KMS-11 (cell line): ENCODE measurements around the gene CLRN1.
"Not testable (repeated sequence)": the region's sequence is repeated elsewhere in the genome, so short reads cannot be mapped to it uniquely, and the experiment has no call there.

Experiments
- H2AFZ ChIP-seq: fragments of 200-600 bp; sonication (generic); 2 replicates; pipeline ENCODE4 v1.6.1; 2016; ENCODE audit warnings: antibody characterized with exemption, mixed run types, low read depth
- H3K27ac ChIP-seq: fragments of 200-600 bp; sonication (generic); 2 replicates; pipeline ENCODE4 v1.6.1; 2016; ENCODE audit warnings: mild to moderate bottlenecking, mixed run types
- H3K27me3 ChIP-seq: fragments of 200-600 bp; sonication (generic); 2 replicates; pipeline ENCODE4 v1.6.1; 2017; ENCODE audit warnings: mild to moderate bottlenecking, low read depth, mixed run types, moderate library complexity; ENCODE audit not compliant: insufficient read depth
- H3K36me3 ChIP-seq: fragments of 200-600 bp; sonication (generic); 2 replicates; pipeline ENCODE4 v1.6.1; 2017; ENCODE audit warnings: mild to moderate bottlenecking, mixed run types; ENCODE audit not compliant: insufficient read depth
- H3K4me1 ChIP-seq: fragments of 200-600 bp; sonication (generic); 2 replicates; pipeline ENCODE4 v1.6.1; 2016; ENCODE audit warnings: mild to moderate bottlenecking, low read depth, mixed run types; ENCODE audit not compliant: poor library complexity, severe bottlenecking
- H3K4me2 ChIP-seq: fragments of 200-600 bp; sonication (generic); 2 replicates; pipeline ENCODE4 v1.7.0; 2016; ENCODE audit warnings: mild to moderate bottlenecking, mixed run types
- H3K4me3 ChIP-seq: fragments of 200-600 bp; sonication (generic); IDR thresholded peaks from 2 replicates; pipeline ENCODE4 v1.6.1; 2017; ENCODE audit warnings: low read depth, low read length, mixed read lengths; ENCODE audit not compliant: insufficient read depth
- H3K79me2 ChIP-seq: fragments of 200-600 bp; sonication (generic); 2 replicates; pipeline ENCODE4 v1.6.1; 2016; ENCODE audit warnings: low read depth, mixed run types; ENCODE audit not compliant: insufficient read depth
- H3K9ac ChIP-seq: fragments of 200-600 bp; sonication (generic); 2 replicates; pipeline ENCODE4 v1.6.1; 2016; ENCODE audit warnings: mild to moderate bottlenecking, mixed run types
- H4K20me1 ChIP-seq: fragments of 200-600 bp; sonication (generic); 2 replicates; pipeline ENCODE4 v1.6.1; 2016; ENCODE audit warnings: mild to moderate bottlenecking, mixed run types; ENCODE audit not compliant: insufficient read depth
- CTCF ChIP-seq: fragments of 200-600 bp; sonication (generic); conservative IDR thresholded peaks from 2 replicates; pipeline ENCODE4 v1.6.1; 2017; ENCODE audit warnings: low read depth, mild to moderate bottlenecking, antibody characterized with exemption, low read length, moderate library complexity, mixed read lengths

The CLRN1 gene

GRCh38 chr3:150989208-150989607, 16.7 kb upstream of the CLRN1 start:
- H4K20me1 ChIP-seq = no peaks in the 10 kb centered on the region
- no peak overlapping the region for H3K4me3 ChIP-seq
- H3K27ac ChIP-seq = no peak overlapping the region
- no peak overlapping the region for H3K4me2 ChIP-seq
- H3K79me2 ChIP-seq = no peaks in the 10 kb centered on the region
- H3K4me1 ChIP-seq = no peaks in the 10 kb centered on the region
- TF ChIP-seq CTCF = no peak
- H3K27me3 ChIP-seq = no peaks in the 10 kb centered on the region
- H2AFZ ChIP-seq = no peak overlapping the region
- no peaks in the 10 kb centered on the region for H3K36me3 ChIP-seq
- no peak overlapping the region for H3K9ac ChIP-seq

GRCh38 chr3:150988395-150988794, 15.9 kb upstream of the CLRN1 start:
- H3K9ac ChIP-seq, H3K27me3 ChIP-seq, H3K4me2 ChIP-seq, H4K20me1 ChIP-seq, H3K36me3 ChIP-seq, H3K4me3 ChIP-seq, H3K79me2 ChIP-seq, H3K4me1 ChIP-seq, H2AFZ ChIP-seq, H3K27ac ChIP-seq: not testable (repeated sequence)

- Histone ChIP-seq H3K36me3 (no peaks in the 10 kb centered on the region), H3K27me3 (no peaks in the 10 kb centered on the region), H3K79me2 (no peaks in the 10 kb centered on the region), H4K20me1 (no peaks in the 10 kb centered on the region), H3K4me3 (no peak overlapping the region), H3K9ac (no peak overlapping the region), H2AFZ (no peak overlapping the region), H3K4me1 (no peaks in the 10 kb centered on the region), H3K4me2 (no peak overlapping the region), H3K27ac (no peak overlapping the region)
- no peak for TF ChIP-seq CTCF
Measured at GRCh38 chr3:150985711-150986110, 13.2 kb upstream of the CLRN1 start.

GRCh38 chr3:150984066-150984465, 11.5 kb upstream of the CLRN1 start:
- no peaks in the 10 kb centered on the region for H3K4me1 ChIP-seq
- no peak overlapping the region for H3K4me3 ChIP-seq
- no peaks in the 10 kb centered on the region for H3K27me3 ChIP-seq
- H3K27ac ChIP-seq = no peak overlapping the region
- no peak overlapping the region for H3K9ac ChIP-seq
- no peak overlapping the region for H2AFZ ChIP-seq
- H3K4me2 ChIP-seq = no peak overlapping the region
- no peaks in the 10 kb centered on the region for H3K36me3 ChIP-seq
- H4K20me1 ChIP-seq = no peaks in the 10 kb centered on the region
- TF ChIP-seq CTCF = no peak
- no peaks in the 10 kb centered on the region for H3K79me2 ChIP-seq

- Histone ChIP-seq H3K27ac (no peak overlapping the region), H3K9ac (no peak overlapping the region), H2AFZ (no peak overlapping the region), H4K20me1 (no peaks in the 10 kb centered on the region), H3K36me3 (no peaks in the 10 kb centered on the region), H3K4me2 (no peak overlapping the region), H3K4me3 (no peak overlapping the region), H3K27me3 (no peaks in the 10 kb centered on the region), H3K79me2 (no peaks in the 10 kb centered on the region), H3K4me1 (no peaks in the 10 kb centered on the region)
- TF ChIP-seq CTCF = no peak
Measured at GRCh38 chr3:150978566-150979148, 6.1 kb upstream of the CLRN1 start.
